Fibroblast of lung (primary cell): ENCODE results near the gene NR3C2.

Source experiments
- EZH2 ChIP-seq: IDR thresholded peaks from 2 replicates; pipeline ENCODE4 v1.5.1; 2012; ENCODE audit warnings: low read length, control low read depth, mild to moderate bottlenecking; ENCODE audit errors: missing control alignments
- TF ChIP-seq, protein P1 (sequence below), 2 donors: IDR thresholded peaks in 1 of 2; conservative IDR thresholded peaks in 1 of 2; 1 replicate in 1 of 2; 2 replicates in 1 of 2; pipeline ENCODE4 v1.5.1; 2011 to 2012; ENCODE audit warnings: low read length in 2 of 2, control low read depth in 1 of 2, inconsistent platforms in 1 of 2, low read depth in 1 of 2, mild to moderate bottlenecking in 1 of 2

DNA sequence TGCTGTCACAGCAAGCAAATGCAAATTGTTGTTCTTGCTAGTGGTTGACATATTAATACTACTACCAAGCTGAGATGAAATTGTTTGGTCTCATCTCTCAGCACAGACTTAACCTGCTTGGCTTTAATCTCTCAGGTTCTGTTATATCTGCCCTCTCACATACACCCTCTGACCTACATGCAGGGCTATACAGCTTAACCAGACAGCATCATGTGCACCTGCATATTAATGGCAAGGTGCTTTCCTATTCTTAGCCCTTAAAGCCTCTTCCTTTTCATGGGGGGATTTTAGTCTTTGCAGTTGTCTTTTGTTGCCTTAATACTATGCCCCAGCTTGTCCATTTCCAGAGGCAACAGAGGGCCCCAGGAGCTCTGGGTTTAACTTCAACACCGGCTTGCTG is 114.5 kb downstream of the NR3C2 start:
- TF ChIP-seq, protein P1, sequence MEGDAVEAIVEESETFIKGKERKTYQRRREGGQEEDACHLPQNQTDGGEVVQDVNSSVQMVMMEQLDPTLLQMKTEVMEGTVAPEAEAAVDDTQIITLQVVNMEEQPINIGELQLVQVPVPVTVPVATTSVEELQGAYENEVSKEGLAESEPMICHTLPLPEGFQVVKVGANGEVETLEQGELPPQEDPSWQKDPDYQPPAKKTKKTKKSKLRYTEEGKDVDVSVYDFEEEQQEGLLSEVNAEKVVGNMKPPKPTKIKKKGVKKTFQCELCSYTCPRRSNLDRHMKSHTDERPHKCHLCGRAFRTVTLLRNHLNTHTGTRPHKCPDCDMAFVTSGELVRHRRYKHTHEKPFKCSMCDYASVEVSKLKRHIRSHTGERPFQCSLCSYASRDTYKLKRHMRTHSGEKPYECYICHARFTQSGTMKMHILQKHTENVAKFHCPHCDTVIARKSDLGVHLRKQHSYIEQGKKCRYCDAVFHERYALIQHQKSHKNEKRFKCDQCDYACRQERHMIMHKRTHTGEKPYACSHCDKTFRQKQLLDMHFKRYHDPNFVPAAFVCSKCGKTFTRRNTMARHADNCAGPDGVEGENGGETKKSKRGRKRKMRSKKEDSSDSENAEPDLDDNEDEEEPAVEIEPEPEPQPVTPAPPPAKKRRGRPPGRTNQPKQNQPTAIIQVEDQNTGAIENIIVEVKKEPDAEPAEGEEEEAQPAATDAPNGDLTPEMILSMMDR (conservative IDR thresholded peaks at IDR 0.05 in 1 of 2, IDR thresholded peaks at IDR 0.05 in 1 of 2; ENCODE audit: low read depth in 1 of 2, low read length in 2 of 2): no peak
- TF ChIP-seq EZH2: no peak
